Activated CD4-positive, alpha-beta memory T cell treated with anti-CD3 and anti-CD28 coated beads, Interleukin-2, amount 10 ng/mL, durations not matched to agents 7 days and 5 days (primary cell): Measurements from ENCODE around the gene MACF1. TPM values are rescaled to one million over a fixed set of nuclear protein-coding genes. Genes with fewer than 3 reads are reported as not detected.

Experiments
- CTCF ChIA-PET: fragments of 350-600 bp; sonication (Branson Sonifier 250); formaldehyde crosslinking; loops from one replicate; lab custom pipeline; 2021; ENCODE audit warnings: antibody characterized with exemption, inconsistent platforms; lab: Charles Lee
- POLR2A ChIA-PET: fragments of 350-600 bp; sonication (Branson Sonifier 250); formaldehyde crosslinking; loops from one replicate; lab custom pipeline; 2021; ENCODE audit warnings: antibody characterized with exemption; lab: Charles Lee
- DNase-seq: peaks from one replicate; pipeline ENCODE4 v3.0.0-alpha.2; 2020
- H3K27ac Mint-ChIP-seq: one replicate; pipeline ENCODE4 v1.8.0; 2021; ENCODE audit warnings: mild to moderate bottlenecking, mixed read lengths
- H3K27me3 Mint-ChIP-seq: one replicate; pipeline ENCODE4 v1.8.0; 2021; ENCODE audit warnings: mixed read lengths
- H3K36me3 Mint-ChIP-seq: one replicate; pipeline ENCODE4 v1.8.0; 2021; ENCODE audit warnings: low read depth, mixed read lengths
- H3K4me1 Mint-ChIP-seq: one replicate; pipeline ENCODE4 v1.8.0; 2021; ENCODE audit warnings: mixed read lengths
- H3K4me3 Mint-ChIP-seq: one replicate; pipeline ENCODE4 v1.8.0; 2021; ENCODE audit warnings: mild to moderate bottlenecking, mixed read lengths
- H3K9me3 Mint-ChIP-seq: one replicate; pipeline ENCODE4 v1.8.0; 2021; ENCODE audit warnings: mixed read lengths
- total RNA-seq, 2 experiments: library from RNA; stranded (reverse); gene quantifications; one replicate each; pipeline ENCODE4 v1.2.3, GENCODE V29; 2021

Gene MACF1
- total RNA-seq, 2 experiments from 2014 or later, result 345 to 381 TPM

- no peak for DNase-seq
- POLR2A ChIA-PET, result interaction anchor here (0.7 to 1.1 kb wide), 2 partner anchors 58 to 106 kb away, joined by 3 read pairs; no protein-coding TSS in a partner anchor
- Mint-ChIP-seq H3K36me3 (peaks cover 52% of the 10 kb centered on the region), H3K27ac (no peak overlapping the region), H3K4me1 (peaks cover 16% of the 10 kb centered on the region), H3K27me3 (no peaks in the 10 kb centered on the region), H3K9me3 (no peaks in the 10 kb centered on the region), H3K4me3 (no peak overlapping the region)
- CTCF ChIA-PET, result interaction anchor here (0.9 to 1.2 kb wide), 4 partner anchors 8 to 66 kb away, joined by 3 to 7 read pairs (median 4); no protein-coding TSS in a partner anchor
Measured at GRCh38 chr1:39250460-39251240, 46.2 kb downstream of the MACF1 start.

DNA sequence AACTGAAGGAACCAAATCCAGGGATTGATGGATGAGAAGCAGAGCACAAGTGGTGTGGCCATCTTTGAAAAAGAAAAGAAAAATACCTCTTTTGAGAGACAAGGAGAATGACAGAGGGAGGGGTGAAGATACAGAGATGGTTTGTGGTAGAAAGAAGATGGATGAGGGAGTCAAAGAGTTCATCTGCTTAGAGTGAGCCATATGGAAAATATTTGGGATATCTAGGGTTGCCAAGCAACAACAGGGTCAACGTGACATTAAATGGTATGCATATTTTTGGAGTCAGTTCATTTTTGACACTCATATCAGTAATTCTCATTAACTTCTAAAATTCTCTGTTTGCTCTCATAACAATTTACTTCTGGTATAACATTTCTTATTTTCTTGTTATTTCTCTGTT, 50.7 kb downstream of the MACF1 start:
- ChIA-PET POLR2A (interaction anchor here (0.6 to 1.8 kb wide), 4 partner anchors 12 to 63 kb away, joined by 3 to 7 read pairs (median 5); partner anchors contain the start of gene MACF1), CTCF (interaction anchor here (0.6 to 8.3 kb wide), 2 partner anchors 24 to 63 kb away, joined by 3 to 184 read pairs; no protein-coding TSS in a partner anchor)
- Mint-ChIP-seq H3K27ac (no peak overlapping the region), H3K4me1 (peaks cover 7% of the 10 kb centered on the region), H3K9me3 (no peaks in the 10 kb centered on the region), H3K4me3 (no peak overlapping the region), H3K36me3 (peaks cover 46% of the 10 kb centered on the region), H3K27me3 (no peaks in the 10 kb centered on the region)
- DNase-seq, result no peak

DNA sequence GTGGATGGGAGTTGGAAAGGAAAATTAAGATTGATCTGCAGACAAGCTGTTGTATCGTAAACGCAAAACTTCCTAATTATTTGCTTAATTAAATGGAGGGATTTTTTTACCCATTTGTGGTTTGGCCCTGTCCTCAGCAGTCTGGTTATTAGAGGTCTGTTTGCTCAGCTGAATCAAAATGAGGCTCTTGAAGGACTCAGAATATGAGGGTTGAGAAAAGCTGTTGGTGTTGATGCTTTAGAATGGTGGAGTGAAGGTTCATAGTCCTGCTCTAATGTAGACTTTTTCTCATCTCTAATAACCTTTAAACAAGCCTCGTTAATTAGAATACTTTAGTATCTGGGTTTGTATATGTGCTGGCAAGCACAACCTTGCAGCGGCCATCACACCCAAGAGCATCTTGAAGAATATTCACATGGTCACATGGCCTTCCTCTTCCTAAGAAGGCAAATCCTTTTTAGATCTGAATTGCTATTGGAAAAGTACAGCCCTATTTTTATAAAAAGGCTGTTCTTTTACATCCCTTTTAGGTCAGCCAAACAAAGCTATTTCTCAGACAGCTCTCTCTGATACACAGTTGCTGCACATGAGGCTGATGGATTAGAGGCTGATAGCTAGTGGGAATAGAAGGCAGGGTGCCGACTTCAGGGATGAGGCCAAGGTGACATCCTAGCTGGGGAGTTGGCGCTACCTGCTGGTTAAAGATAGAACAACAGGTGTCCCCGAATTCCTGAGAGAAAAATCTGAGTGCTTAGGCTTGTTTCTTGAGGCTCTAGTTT, 53.8 kb downstream of the MACF1 start:
- Mint-ChIP-seq H3K27ac (peak overlapping the region; percentile 11), H3K9me3 (no peaks in the 10 kb centered on the region), H3K36me3 (peaks cover 37% of the 10 kb centered on the region), H3K4me3 (no peak overlapping the region), H3K4me1 (peaks cover 28% of the 10 kb centered on the region), H3K27me3 (no peaks in the 10 kb centered on the region)
- peak; percentile 61 for DNase-seq
- POLR2A ChIA-PET, result interaction anchor here (0.6 to 3.1 kb wide), 13 partner anchors 10 to 152 kb away, joined by 3 to 38 read pairs (median 4); partner anchors contain the start of gene MACF1
- CTCF ChIA-PET, result interaction anchor here (0.6 to 8.3 kb wide), 24 partner anchors 8 to 167 kb away, joined by 3 to 184 read pairs (median 6); partner anchors contain the start of gene MACF1

DNA sequence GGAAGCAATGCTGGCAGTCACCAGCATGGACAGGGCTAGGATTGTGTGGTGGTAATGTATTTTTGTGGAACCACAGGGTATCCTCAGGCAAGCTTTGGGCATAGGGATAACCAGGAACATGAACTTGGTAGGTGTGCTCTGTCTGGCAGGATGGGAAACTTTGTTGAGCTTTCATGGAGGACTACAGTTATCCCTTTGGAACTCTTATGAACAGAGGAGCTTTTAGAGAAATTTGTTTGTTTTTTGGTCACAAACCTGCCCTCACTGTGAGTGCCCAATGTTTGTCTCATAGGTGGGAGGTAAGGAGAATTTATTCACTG, 54.4 kb downstream of the MACF1 start:
- no peaks in the 10 kb centered on the region for H3K27me3 Mint-ChIP-seq
- H3K27ac Mint-ChIP-seq, result peak overlapping the region; percentile 11
- H3K36me3 Mint-ChIP-seq, result peaks cover 37% of the 10 kb centered on the region
- DNase-seq, result no peak
- POLR2A ChIA-PET, result interaction anchor here (0.6 to 3.1 kb wide), 10 partner anchors 9 to 153 kb away, joined by 3 to 38 read pairs (median 4); partner anchors contain the start of gene MACF1
- H3K9me3 Mint-ChIP-seq, result no peaks in the 10 kb centered on the region
- H3K4me3 Mint-ChIP-seq, result no peak overlapping the region
- CTCF ChIA-PET, result interaction anchor here (0.6 to 8.3 kb wide), 25 partner anchors 8 to 166 kb away, joined by 3 to 184 read pairs (median 6); partner anchors contain the start of gene MACF1
- peaks cover 28% of the 10 kb centered on the region for H3K4me1 Mint-ChIP-seq

GRCh38 chr1:39261712-39262221, 57.3 kb downstream of the MACF1 start:
- Mint-ChIP-seq H3K4me3 (no peak overlapping the region), H3K9me3 (no peaks in the 10 kb centered on the region), H3K4me1 (peaks cover 45% of the 10 kb centered on the region), H3K27ac (peak overlapping the region; percentile 50), H3K27me3 (no peaks in the 10 kb centered on the region), H3K36me3 (peaks cover 41% of the 10 kb centered on the region)
- DNase-seq, result no peak
- ChIA-PET CTCF (interaction anchor here (0.6 to 8.3 kb wide), 3 partner anchors 36 to 163 kb away, joined by 3 to 184 read pairs (median 7); no protein-coding TSS in a partner anchor), POLR2A (interaction anchor here (0.6 to 2.2 kb wide), 3 partner anchors 47 to 69 kb away, joined by 3 to 9 read pairs (median 3); partner anchors contain the start of gene MACF1)

GRCh38 chr1:39262802-39263201, 58.3 kb downstream of the MACF1 start:
- no peak for DNase-seq
- no peaks in the 10 kb centered on the region for H3K27me3 Mint-ChIP-seq
- peaks cover 53% of the 10 kb centered on the region for H3K4me1 Mint-ChIP-seq
- H3K36me3 Mint-ChIP-seq, result peaks cover 35% of the 10 kb centered on the region
- ChIA-PET CTCF (interaction anchor here (0.8 to 8.3 kb wide), 3 partner anchors 12 to 70 kb away, joined by 3 to 184 read pairs (median 7); partner anchors contain the start of gene MACF1), POLR2A (interaction anchor here (0.9 to 2.2 kb wide), 2 partner anchors 58 to 70 kb away, joined by 3 to 9 read pairs; no protein-coding TSS in a partner anchor)
- no peak overlapping the region for H3K4me3 Mint-ChIP-seq
- H3K9me3 Mint-ChIP-seq, result no peaks in the 10 kb centered on the region
- peak overlapping the region; percentile 27 for H3K27ac Mint-ChIP-seq

GRCh38 chr1:39266269-39266668, 61.8 kb downstream of the MACF1 start:
- CTCF ChIA-PET, result interaction anchor here (0.6 to 5.6 kb wide), 5 partner anchors 12 to 239 kb away, joined by 3 to 40 read pairs (median 4); no protein-coding TSS in a partner anchor
- Mint-ChIP-seq H3K27me3 (no peaks in the 10 kb centered on the region), H3K4me3 (no peak overlapping the region), H3K4me1 (peaks cover 76% of the 10 kb centered on the region), H3K9me3 (no peaks in the 10 kb centered on the region), H3K27ac (peak overlapping the region; percentile 32), H3K36me3 (peaks cover 43% of the 10 kb centered on the region)
- POLR2A ChIA-PET, result interaction anchor here (1.6 kb wide), 1 partner anchor 74 kb away, joined by 6 read pairs; no protein-coding TSS in a partner anchor
- no peak for DNase-seq

- H3K4me3 Mint-ChIP-seq, result no peak overlapping the region
- H3K27ac Mint-ChIP-seq, result peak overlapping the region; percentile 14
- H3K27me3 Mint-ChIP-seq, result no peaks in the 10 kb centered on the region
- POLR2A ChIA-PET, result interaction anchor here (1.6 kb wide), 1 partner anchor 75 kb away, joined by 6 read pairs; no protein-coding TSS in a partner anchor
- CTCF ChIA-PET, result interaction anchor here (1.2 to 5.6 kb wide), 4 partner anchors 8 to 75 kb away, joined by 3 to 40 read pairs (median 6); no protein-coding TSS in a partner anchor
- no peak for DNase-seq
- H3K9me3 Mint-ChIP-seq, result no peaks in the 10 kb centered on the region
- peaks cover 76% of the 10 kb centered on the region for H3K4me1 Mint-ChIP-seq
- H3K36me3 Mint-ChIP-seq, result peaks cover 40% of the 10 kb centered on the region
Measured at GRCh38 chr1:39266792-39267191, 62.3 kb downstream of the MACF1 start.

DNA sequence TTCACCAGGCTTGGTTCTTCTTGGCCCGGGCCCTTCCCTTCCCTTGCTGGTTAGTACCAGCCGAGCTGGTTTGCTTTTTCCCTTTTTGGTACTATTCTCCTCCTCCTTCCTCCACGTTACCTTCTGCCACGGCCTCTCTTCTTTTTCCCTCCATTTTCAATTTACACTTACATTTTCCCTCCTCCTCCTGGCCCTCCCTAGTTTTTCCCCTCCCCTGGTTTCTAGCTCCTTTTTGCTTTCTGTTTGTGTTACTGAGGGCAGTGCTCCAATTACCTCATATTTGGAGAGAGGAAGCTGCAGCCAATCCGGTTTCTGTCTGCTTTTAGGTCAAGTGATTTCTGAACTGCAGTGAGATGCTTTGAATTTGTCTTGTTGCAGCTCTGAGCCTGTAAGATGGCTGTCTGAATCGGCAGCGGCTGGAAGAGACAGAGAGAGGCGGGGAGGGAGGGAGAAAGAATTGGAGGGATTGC, 63.7 kb downstream of the MACF1 start:
- Mint-ChIP-seq H3K36me3 (peaks cover 34% of the 10 kb centered on the region), H3K4me1 (peaks cover 75% of the 10 kb centered on the region), H3K9me3 (no peaks in the 10 kb centered on the region), H3K27me3 (no peaks in the 10 kb centered on the region), H3K27ac (peak overlapping the region; percentile 61), H3K4me3 (peak overlapping the region; percentile 55)
- peak; percentile 32 for DNase-seq
- ChIA-PET POLR2A (interaction anchor here (0.7 to 1.2 kb wide), 4 partner anchors 10 to 76 kb away, joined by 3 to 4 read pairs (median 4); no protein-coding TSS in a partner anchor), CTCF (interaction anchor here (2.1 to 5.6 kb wide), 2 partner anchors 10 to 77 kb away, joined by 9 to 40 read pairs; no protein-coding TSS in a partner anchor)

DNA sequence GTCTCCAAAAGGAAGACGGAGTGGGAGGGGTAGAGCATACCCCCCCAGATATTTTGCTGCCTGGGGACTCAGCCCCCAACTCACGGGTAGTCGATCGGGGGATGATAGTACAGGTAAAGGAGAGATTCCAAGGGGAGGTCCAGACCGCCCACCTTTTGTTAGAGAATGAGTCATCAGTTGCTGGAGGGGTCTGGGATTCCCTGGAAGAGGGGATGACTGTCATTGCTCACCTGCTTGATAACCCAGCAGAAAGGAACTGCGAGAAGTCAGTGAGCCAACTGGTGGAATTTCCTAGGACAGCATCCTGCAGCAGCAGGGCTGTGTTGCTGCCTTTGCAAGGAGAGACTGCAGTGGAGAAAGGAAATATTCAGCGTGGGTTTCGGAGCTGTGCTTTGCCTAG, 64.4 kb downstream of the MACF1 start:
- H3K4me3 Mint-ChIP-seq, result no peak overlapping the region
- H3K4me1 Mint-ChIP-seq, result peaks cover 75% of the 10 kb centered on the region
- DNase-seq, result no peak
- H3K27ac Mint-ChIP-seq, result peak overlapping the region; percentile 21
- ChIA-PET POLR2A (interaction anchor here (1.1 kb wide), 1 partner anchor 64 kb away, joined by 6 read pairs; the partner anchor contains the start of gene MACF1), CTCF (interaction anchor here (5.6 kb wide), 1 partner anchor 77 kb away, joined by 40 read pairs; no protein-coding TSS in a partner anchor)
- no peaks in the 10 kb centered on the region for H3K9me3 Mint-ChIP-seq
- H3K36me3 Mint-ChIP-seq, result peaks cover 34% of the 10 kb centered on the region
- H3K27me3 Mint-ChIP-seq, result no peaks in the 10 kb centered on the region

- H3K27me3 Mint-ChIP-seq, result no peaks in the 10 kb centered on the region
- H3K4me3 Mint-ChIP-seq, result no peak overlapping the region
Measured at GRCh38 chr1:39269349-39269748, 64.9 kb downstream of the MACF1 start.

More at GRCh38 chr1:39269349-39269748, 64.9 kb downstream of the MACF1 start:
- Mint-ChIP-seq H3K36me3 (peaks cover 31% of the 10 kb centered on the region), H3K9me3 (no peaks in the 10 kb centered on the region), H3K4me1 (peaks cover 72% of the 10 kb centered on the region), H3K27ac (peak overlapping the region; percentile 6)
- POLR2A ChIA-PET, result interaction anchor here (0.9 to 1.1 kb wide), 2 partner anchors 64 to 84 kb away, joined by 3 to 6 read pairs; partner anchors contain the start of gene MACF1
- DNase-seq, result no peak
- CTCF ChIA-PET, result interaction anchor here (0.5 to 5.6 kb wide), 2 partner anchors 78 to 147 kb away, joined by 3 to 40 read pairs; no protein-coding TSS in a partner anchor
